Measurements from ENCODE around the gene PSMD9. TPM values are rescaled to one million over a fixed set of nuclear protein-coding genes. Genes with fewer than 3 reads are reported as not detected.
A peak's percentile ranks its signal among the peaks of the same experiment; 100 is the strongest.

PSMD9 gene
- total RNA-seq, 1 donor from 2014 or later: 28.1 TPM

- Histone ChIP-seq H3K4me1 (peaks cover 38% of the 10 kb centered on the region), H3K9me3 (replicated peaks) (no peaks in the 10 kb centered on the region), H3K4me3 (no peak overlapping the region), H3K27ac (replicated peaks) (no peak overlapping the region), H3K27me3 (ENCODE audit: low read depth) (no peaks in the 10 kb centered on the region), H3K36me3 (peaks cover 50% of the 10 kb centered on the region)
- no peak for DNase-seq
- intact Hi-C loops (cut with micrococcal nuclease): no loop called here
- no peak for TF ChIP-seq CTCF (IDR thresholded peaks at IDR 0.05; ENCODE audit: borderline replicate concordance)
Measured at GRCh38 chr12:121893961-121894460, 5.4 kb downstream of the PSMD9 start.

DNA sequence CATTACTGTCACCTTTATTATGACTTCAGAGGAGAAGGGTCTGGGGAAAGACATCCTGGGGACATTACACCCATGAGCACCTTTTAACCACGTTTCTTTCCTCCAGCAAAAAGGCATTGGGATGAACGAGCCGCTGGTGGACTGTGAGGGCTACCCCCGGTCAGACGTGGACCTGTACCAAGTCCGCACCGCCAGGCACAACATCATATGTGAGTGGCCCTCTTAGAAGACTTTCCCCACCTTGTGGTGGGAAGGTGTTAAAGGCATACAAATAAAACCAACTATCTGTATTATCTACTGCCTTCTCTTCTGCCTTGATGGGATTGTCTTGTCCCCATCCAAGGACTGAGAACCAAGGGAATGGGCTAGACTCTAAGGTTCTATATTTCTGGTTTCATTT, 6.0 kb downstream of the PSMD9 start:
- peaks cover 32% of the 10 kb centered on the region for H3K4me1 ChIP-seq
- H3K36me3 ChIP-seq: peaks cover 57% of the 10 kb centered on the region
- peak; percentile 26 for TF ChIP-seq CTCF (IDR thresholded peaks at IDR 0.05; ENCODE audit: borderline replicate concordance)
- DNase-seq: no peak
- intact Hi-C loops (cut with micrococcal nuclease): no loop called here
- H3K27me3 ChIP-seq (ENCODE audit: low read depth): no peaks in the 10 kb centered on the region
- H3K27ac ChIP-seq (replicated peaks): no peak overlapping the region
- H3K4me3 ChIP-seq: no peak overlapping the region
- H3K9me3 ChIP-seq (replicated peaks): no peaks in the 10 kb centered on the region

DNA sequence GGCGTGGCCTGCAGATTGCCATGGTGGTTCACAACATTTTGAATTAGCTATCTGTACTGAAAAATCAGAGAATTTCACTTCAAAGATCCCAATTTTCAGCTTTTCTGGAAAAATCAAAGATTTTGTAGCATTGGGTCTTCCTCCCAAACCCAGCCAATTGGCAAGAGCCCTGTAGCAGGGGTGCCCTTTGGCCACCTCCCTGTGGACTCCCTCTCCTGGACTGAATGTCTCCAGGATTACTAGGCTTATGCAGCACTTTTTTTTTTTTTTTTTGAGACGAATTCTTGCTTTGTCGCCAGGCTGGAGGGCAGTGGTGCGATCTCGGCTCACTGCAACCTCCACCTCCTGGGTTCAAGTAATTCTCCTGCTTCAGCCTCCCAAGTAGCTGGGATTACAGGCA, 9.7 kb downstream of the PSMD9 start:
- no peak for DNase-seq
- Histone ChIP-seq H3K36me3 (peaks cover 90% of the 10 kb centered on the region), H3K4me1 (peaks cover 14% of the 10 kb centered on the region), H3K27me3 (ENCODE audit: low read depth) (no peaks in the 10 kb centered on the region), H3K27ac (replicated peaks) (no peak overlapping the region), H3K9me3 (replicated peaks) (no peaks in the 10 kb centered on the region), H3K4me3 (no peak overlapping the region)
- intact Hi-C loops (cut with micrococcal nuclease): no loop called here
- no peak for TF ChIP-seq CTCF (IDR thresholded peaks at IDR 0.05; ENCODE audit: borderline replicate concordance)

DNA sequence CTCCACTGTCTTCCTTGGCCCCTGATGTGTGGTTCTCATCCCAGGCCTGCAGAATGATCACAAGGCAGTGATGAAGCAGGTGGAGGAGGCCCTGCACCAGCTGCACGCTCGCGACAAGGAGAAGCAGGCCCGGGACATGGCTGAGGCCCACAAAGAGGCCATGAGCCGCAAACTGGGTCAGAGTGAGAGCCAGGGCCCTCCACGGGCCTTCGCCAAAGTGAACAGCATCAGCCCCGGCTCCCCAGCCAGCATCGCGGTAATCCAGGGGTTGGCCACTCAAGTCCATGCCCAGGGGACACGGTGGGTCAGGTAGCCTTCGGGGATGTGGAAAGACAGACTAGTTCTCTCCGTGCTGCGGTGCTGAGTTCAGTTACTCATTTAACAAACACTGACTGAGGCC, 11.0 kb downstream of the PSMD9 start:
- Histone ChIP-seq H3K36me3 (peaks cover 94% of the 10 kb centered on the region), H3K27ac (replicated peaks) (no peak overlapping the region), H3K4me1 (peaks cover 1% of the 10 kb centered on the region), H3K9me3 (replicated peaks) (no peaks in the 10 kb centered on the region), H3K27me3 (ENCODE audit: low read depth) (no peaks in the 10 kb centered on the region), H3K4me3 (no peak overlapping the region)
- no peak for TF ChIP-seq CTCF (IDR thresholded peaks at IDR 0.05; ENCODE audit: borderline replicate concordance)
- intact Hi-C loops (cut with micrococcal nuclease): no loop called here
- DNase-seq: no peak

GRCh38 chr12:121903202-121903601, 14.6 kb downstream of the PSMD9 start:
- Histone ChIP-seq H3K4me3 (no peak overlapping the region), H3K27ac (replicated peaks) (no peak overlapping the region), H3K9me3 (replicated peaks) (no peaks in the 10 kb centered on the region), H3K27me3 (ENCODE audit: low read depth) (no peaks in the 10 kb centered on the region), H3K36me3 (peaks cover 93% of the 10 kb centered on the region), H3K4me1 (no peaks in the 10 kb centered on the region)
- no peak for TF ChIP-seq CTCF (IDR thresholded peaks at IDR 0.05; ENCODE audit: borderline replicate concordance)
- no peak for DNase-seq
- intact Hi-C loops (cut with micrococcal nuclease): no loop called here

DNA sequence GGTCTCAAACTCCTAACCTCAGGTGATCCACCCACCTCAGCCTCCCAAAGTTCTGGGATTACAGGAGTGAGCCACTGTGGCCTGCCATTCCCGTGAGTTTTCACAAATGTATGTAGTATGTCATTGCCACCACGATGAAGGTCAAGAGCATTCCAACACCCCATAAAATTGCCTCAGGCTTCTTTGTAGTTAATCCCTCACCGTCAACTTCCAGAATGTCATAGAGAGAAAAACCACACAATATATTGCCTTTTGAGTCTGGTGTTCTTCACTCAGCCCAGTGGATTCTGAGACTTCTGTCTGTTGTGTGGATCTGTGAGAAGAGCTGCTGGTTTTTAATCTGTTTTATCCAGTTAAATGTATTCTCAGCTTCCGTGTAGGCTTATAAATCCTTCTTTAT, 17.2 kb downstream of the PSMD9 start:
- intact Hi-C loops (cut with micrococcal nuclease): no loop called here
- Histone ChIP-seq H3K27ac (replicated peaks) (no peak overlapping the region), H3K9me3 (replicated peaks) (no peaks in the 10 kb centered on the region), H3K4me3 (no peak overlapping the region), H3K36me3 (peaks cover 95% of the 10 kb centered on the region), H3K27me3 (ENCODE audit: low read depth) (no peaks in the 10 kb centered on the region), H3K4me1 (no peaks in the 10 kb centered on the region)
- no peak for DNase-seq
- no peak for TF ChIP-seq CTCF (IDR thresholded peaks at IDR 0.05; ENCODE audit: borderline replicate concordance)
